Neutrophil (primary cell): Measurements from ENCODE around the gene MINDY2.
"Not testable (repeated sequence)": the region's sequence is repeated elsewhere in the genome, so short reads cannot be mapped to it uniquely, and the experiment has no call there.

Source experiments
- H3K27ac ChIP-seq: fragments of 200-600 bp; sonication (generic); 2 replicates; pipeline ENCODE4 v1.5.1; 2016; ENCODE audit warnings: mild to moderate bottlenecking, moderate library complexity
- H3K27me3 ChIP-seq: fragments of 200-600 bp; sonication (generic); 2 replicates; pipeline ENCODE4 v1.6.0; 2016; ENCODE audit warnings: mild to moderate bottlenecking
- H3K36me3 ChIP-seq: fragments of 200-600 bp; sonication (generic); 2 replicates; pipeline ENCODE4 v1.5.1; 2017
- H3K4me1 ChIP-seq, 2 experiments: fragments of 200-600 bp in 1 of 2; sonication (generic) in 1 of 2; 1 replicate in 1 of 2; 2 replicates in 1 of 2; pipeline versions ENCODE4 v1.5.1 to v1.6.1; 2013 to 2016; ENCODE audit warnings: low read depth in 1 of 2, low read length in 1 of 2, mild to moderate bottlenecking in 1 of 2, moderate library complexity in 1 of 2; ENCODE audit not compliant: control insufficient read depth in 1 of 2, insufficient read depth in 1 of 2
- H3K4me3 ChIP-seq, 2 experiments: fragments of 200-600 bp in 1 of 2; sonication (generic) in 1 of 2; 1 replicate in 1 of 2; 2 replicates in 1 of 2; pipeline ENCODE4 v1.5.1; 2013 to 2016; ENCODE audit warnings: low read depth in 1 of 2, low read length in 1 of 2, mild to moderate bottlenecking in 1 of 2, moderate library complexity in 1 of 2
- H3K9me3 ChIP-seq: fragments of 200-600 bp; sonication (generic); 2 replicates; pipeline ENCODE4 v1.5.1; 2016
- TF ChIP-seq, protein P1 (sequence below): fragments of 200-600 bp; sonication (generic); IDR thresholded peaks from 2 replicates; pipeline ENCODE4 v1.5.1; 2016; ENCODE audit warnings: antibody characterized with exemption

The MINDY2 gene

DNA sequence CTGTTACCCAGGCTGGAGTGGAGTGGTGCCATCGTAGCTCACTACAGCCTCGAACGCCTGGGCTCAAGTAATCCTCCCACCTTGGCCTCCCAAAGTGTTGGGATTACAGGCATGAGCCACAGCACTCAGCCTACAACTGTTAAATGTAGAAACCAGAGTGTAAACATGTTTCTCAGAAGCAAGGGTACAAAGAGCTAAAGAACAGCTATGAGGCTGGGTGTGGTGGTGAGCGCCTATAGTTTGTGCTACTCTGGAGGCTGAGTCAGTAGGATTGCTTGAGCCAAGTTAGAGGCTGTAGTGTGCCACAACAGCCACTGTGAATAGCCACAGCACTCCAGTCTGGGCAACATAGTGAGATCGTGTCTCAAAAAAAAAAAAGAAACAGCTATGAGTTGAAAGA is 4.8 kb upstream of the MINDY2 start:
- no peaks in the 10 kb centered on the region for H3K9me3 ChIP-seq
- H3K4me3 ChIP-seq = no peak overlapping the region
- no peak overlapping the region for H3K27ac ChIP-seq
- no peaks in the 10 kb centered on the region for H3K27me3 ChIP-seq
- TF ChIP-seq, protein P1, sequence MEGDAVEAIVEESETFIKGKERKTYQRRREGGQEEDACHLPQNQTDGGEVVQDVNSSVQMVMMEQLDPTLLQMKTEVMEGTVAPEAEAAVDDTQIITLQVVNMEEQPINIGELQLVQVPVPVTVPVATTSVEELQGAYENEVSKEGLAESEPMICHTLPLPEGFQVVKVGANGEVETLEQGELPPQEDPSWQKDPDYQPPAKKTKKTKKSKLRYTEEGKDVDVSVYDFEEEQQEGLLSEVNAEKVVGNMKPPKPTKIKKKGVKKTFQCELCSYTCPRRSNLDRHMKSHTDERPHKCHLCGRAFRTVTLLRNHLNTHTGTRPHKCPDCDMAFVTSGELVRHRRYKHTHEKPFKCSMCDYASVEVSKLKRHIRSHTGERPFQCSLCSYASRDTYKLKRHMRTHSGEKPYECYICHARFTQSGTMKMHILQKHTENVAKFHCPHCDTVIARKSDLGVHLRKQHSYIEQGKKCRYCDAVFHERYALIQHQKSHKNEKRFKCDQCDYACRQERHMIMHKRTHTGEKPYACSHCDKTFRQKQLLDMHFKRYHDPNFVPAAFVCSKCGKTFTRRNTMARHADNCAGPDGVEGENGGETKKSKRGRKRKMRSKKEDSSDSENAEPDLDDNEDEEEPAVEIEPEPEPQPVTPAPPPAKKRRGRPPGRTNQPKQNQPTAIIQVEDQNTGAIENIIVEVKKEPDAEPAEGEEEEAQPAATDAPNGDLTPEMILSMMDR = no peak
- peaks cover 7 to 10% of the 10 kb centered on the region in 2 experiments for H3K4me1 ChIP-seq
- no peaks in the 10 kb centered on the region for H3K36me3 ChIP-seq

DNA sequence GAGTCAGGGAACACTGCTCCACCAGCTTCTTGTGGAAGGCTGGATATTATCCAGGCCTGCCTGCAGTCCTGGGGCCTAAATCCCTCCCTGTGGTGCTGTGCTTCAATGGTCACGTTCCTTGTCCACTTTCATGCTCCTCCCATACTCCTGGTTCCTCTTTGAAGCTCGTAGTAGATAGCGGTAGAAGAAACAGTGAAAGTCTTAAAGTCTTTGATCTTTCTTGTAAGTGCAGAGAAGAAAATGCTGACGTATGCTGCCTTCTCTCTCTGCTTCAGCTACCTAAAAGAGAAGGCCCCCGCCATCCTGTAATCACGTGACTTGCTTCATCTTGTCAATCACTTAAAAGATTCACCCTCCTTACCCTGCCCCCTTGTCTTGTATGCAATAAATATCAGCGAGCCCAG is 2.5 kb upstream of the MINDY2 start:
- H3K36me3 ChIP-seq, H3K4me3 ChIP-seq, H3K27me3 ChIP-seq, H3K9me3 ChIP-seq, H3K27ac ChIP-seq: not testable (repeated sequence)
- H3K4me1 ChIP-seq = peaks cover 24 to 27% of the 10 kb centered on the region in 2 experiments

DNA sequence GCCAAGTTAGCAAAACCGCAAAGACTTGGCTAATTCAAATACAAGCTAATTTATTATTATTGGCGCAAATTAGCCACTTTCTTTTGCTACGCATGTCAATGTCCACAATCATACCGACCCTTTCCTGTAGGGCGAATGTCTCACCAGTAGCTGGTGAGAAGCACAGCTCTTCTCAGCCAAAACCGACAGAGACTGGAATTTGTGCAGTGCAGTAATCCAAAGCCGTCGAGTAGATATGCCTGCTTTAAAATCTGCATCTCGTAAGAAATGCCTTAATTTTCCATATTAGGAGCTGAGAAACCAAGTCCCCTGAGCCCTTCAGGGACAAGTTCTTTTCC is 614 bp upstream of the MINDY2 start:
- Histone ChIP-seq H3K27ac (peak overlapping the region; percentile 82), H3K4me1 (peaks cover 38 to 42% of the 10 kb centered on the region in 2 experiments), H3K4me3 (peak overlapping the region; percentile 78 to 89), H3K27me3 (no peaks in the 10 kb centered on the region), H3K36me3 (no peaks in the 10 kb centered on the region), H3K9me3 (no peaks in the 10 kb centered on the region)
- TF ChIP-seq, protein P1 = no peak

DNA sequence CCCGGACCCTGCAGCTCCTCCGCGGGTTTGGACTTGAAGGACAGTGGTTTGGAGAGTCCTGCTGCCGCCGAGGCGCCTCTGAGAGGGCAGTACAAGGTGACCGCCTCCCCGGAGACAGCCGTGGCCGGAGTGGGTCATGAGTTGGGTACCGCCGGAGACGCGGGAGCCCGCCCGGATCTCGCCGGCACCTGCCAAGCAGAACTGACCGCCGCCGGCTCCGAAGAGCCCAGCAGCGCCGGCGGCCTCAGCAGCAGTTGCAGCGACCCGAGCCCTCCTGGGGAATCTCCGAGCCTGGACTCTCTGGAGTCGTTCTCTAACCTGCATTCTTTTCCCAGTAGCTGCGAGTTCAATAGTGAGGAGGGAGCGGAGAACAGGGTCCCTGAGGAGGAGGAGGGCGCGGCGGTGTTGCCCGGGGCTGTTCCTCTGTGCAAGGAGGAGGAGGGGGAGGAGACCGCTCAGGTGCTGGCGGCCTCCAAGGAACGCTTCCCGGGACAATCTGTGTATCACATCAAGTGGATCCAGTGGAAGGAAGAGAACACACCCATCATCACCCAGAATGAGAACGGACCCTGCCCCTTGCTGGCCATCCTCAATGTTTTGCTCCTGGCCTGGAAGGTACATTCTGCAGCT is 634 bp downstream of the MINDY2 start:
- Histone ChIP-seq H3K4me1 (peaks cover 38 to 42% of the 10 kb centered on the region in 2 experiments), H3K4me3 (peak overlapping the region; percentile 78 to 89), H3K9me3 (no peaks in the 10 kb centered on the region), H3K27me3 (no peaks in the 10 kb centered on the region), H3K27ac (peak overlapping the region; percentile 82), H3K36me3 (no peaks in the 10 kb centered on the region)
- TF ChIP-seq, protein P1 = no peak

DNA sequence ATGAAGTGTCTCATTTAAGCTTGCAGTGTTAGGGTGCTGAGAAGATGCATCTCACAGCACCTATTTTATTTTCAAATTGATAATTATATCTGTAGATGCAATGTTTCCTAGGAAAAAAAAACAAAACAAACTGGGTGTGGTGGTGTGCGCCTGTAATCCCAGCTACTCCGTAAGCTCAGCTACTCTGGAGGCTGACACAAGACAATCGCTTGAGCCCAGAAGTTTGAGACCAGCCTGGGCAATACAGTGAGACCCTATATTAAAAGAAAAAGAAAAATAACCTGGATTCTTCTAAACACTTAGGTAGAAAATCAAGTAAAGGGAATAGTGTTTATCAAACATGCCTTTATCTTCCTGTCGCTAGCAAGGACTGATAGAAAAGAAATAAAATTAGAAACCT is 1.9 kb downstream of the MINDY2 start:
- H3K27me3 ChIP-seq = no peaks in the 10 kb centered on the region
- H3K4me1 ChIP-seq = peaks cover 38 to 42% of the 10 kb centered on the region in 2 experiments
- H3K36me3 ChIP-seq = no peaks in the 10 kb centered on the region
- H3K4me3 ChIP-seq = peak overlapping the region; percentile 78 to 89
- TF ChIP-seq, protein P1 = no peak
- no peak overlapping the region for H3K27ac ChIP-seq
- H3K9me3 ChIP-seq = no peaks in the 10 kb centered on the region

DNA sequence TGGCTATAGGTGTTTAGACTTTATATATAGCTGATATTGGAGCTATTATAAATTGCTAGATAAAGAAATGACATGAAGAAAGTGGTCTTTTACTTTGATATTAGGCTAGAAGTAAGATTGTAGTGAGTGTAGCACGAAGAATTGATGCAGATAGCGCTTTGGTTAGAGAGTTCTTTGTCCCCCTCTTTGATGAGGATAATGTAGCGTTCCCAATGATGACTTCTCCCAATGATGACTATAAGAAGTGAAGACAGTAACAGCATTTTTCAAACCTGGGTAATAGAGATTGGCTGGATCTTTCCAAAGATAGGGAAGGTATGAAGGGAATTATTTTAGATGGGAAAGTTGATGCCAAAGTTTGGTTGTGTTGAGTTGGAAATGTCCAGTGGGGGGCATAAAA is 4.3 kb downstream of the MINDY2 start:
- no peak overlapping the region for H3K27ac ChIP-seq
- H3K36me3 ChIP-seq = no peaks in the 10 kb centered on the region
- no peaks in the 10 kb centered on the region for H3K9me3 ChIP-seq
- TF ChIP-seq, protein P1 = no peak
- peaks cover 36 to 37% of the 10 kb centered on the region in 2 experiments for H3K4me1 ChIP-seq
- no peak overlapping the region for H3K4me3 ChIP-seq
- no peaks in the 10 kb centered on the region for H3K27me3 ChIP-seq
